Activated T-helper 1 cell treated with anti-CD3 and anti-CD28 coated beads, Interleukin-12 subunit alpha, Interleukin-12 subunit beta, Interleukin-2, Interleukin-4 antibody, amounts not matched to agents 30 ng/mL and 10 ng/mL and 1 ng/mL, durations not matched to agents 14 hours and 24 hours and 36 hours (primary cell): Measurements from ENCODE around the gene OR52L1. TPM values are rescaled to one million over a fixed set of nuclear protein-coding genes. Genes with fewer than 3 reads are reported as not detected.
"Not testable (repeated sequence)": the region's sequence is repeated elsewhere in the genome, so short reads cannot be mapped to it uniquely, and the experiment has no call there.

Source experiments
- DNase-seq: peaks from one replicate; pipeline ENCODE4 v3.0.0; 2021; ENCODE audit warnings: low spot score
- H3K27ac Mint-ChIP-seq: one replicate; pipeline ENCODE4 v1.8.0; 2021; ENCODE audit warnings: mild to moderate bottlenecking, mixed read lengths
- H3K27me3 Mint-ChIP-seq: one replicate; pipeline ENCODE4 v1.8.0; 2022; ENCODE audit warnings: mild to moderate bottlenecking, moderate library complexity, mixed read lengths; ENCODE audit not compliant: insufficient read depth
- H3K36me3 Mint-ChIP-seq: one replicate; pipeline ENCODE4 v1.8.0; 2021; ENCODE audit warnings: low read depth, mixed read lengths
- H3K4me1 Mint-ChIP-seq: one replicate; pipeline ENCODE4 v1.8.0; 2021; ENCODE audit warnings: low read depth, mixed read lengths
- H3K4me3 Mint-ChIP-seq: one replicate; pipeline ENCODE4 v1.8.0; 2021; ENCODE audit warnings: mild to moderate bottlenecking, moderate library complexity, mixed read lengths
- H3K9me3 Mint-ChIP-seq: one replicate; pipeline ENCODE4 v1.8.0; 2021; ENCODE audit warnings: mixed read lengths
- intact Hi-C: fragments of 100-400 bp; cut with micrococcal nuclease; formaldehyde crosslinking; loops from one replicate; pipeline ENCODE4 v1.15.1; 2024
- total RNA-seq: library from RNA; stranded (reverse); gene quantifications from 2 replicates; pipeline ENCODE4 v1.2.3, GENCODE V29; 2022

The OR52L1 gene
- total RNA-seq, 1 donor from 2014 or later = not detected

DNA sequence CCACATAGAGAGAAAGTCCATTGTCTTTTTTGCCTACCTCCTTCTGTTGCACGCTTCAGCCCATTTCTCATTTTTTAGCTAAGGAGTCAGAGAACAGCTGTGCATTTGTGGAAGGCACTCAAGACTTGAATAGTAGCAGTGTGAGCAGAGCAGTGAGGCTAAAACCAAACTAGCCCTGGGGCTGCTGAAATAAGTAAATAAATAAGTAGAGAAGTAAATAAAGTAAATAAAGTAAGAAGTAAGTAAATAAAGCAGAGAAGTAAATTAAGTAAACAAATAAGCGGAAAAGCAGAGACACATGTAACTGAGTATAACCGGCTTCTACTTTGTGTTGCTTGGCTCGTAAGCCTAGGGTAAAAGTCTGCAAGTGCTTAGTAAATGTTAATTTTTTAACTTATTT is 2.4 kb upstream of the OR52L1 start:
- Mint-ChIP-seq H3K4me1 (no peaks in the 10 kb centered on the region), H3K9me3 (no peaks in the 10 kb centered on the region), H3K27me3 (peaks cover 7% of the 10 kb centered on the region), H3K36me3 (no peaks in the 10 kb centered on the region), H3K27ac (no peak overlapping the region), H3K4me3 (no peak overlapping the region)
- DNase-seq = no peak
- intact Hi-C loops = no loop called here

DNA sequence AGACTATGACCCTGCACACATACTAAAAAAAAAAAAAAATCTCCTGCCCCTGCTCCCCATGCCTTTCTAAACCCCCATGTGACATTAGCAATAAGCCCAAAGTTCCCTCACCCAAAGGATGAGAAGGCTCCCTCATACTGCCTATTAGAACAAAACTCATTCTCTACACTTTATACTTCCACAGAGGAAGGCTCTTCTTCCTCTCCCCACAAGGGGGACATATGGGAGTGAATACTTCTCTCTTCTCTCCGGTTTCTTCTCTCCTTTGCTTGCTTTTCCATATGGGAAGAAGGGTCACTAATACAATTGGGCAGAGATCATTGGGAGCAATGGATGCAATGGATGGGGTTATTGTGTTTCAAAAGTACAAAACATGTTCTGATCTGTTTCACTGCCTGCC is 3.3 kb downstream of the OR52L1 start:
- H3K4me1 Mint-ChIP-seq = no peaks in the 10 kb centered on the region

DNA sequence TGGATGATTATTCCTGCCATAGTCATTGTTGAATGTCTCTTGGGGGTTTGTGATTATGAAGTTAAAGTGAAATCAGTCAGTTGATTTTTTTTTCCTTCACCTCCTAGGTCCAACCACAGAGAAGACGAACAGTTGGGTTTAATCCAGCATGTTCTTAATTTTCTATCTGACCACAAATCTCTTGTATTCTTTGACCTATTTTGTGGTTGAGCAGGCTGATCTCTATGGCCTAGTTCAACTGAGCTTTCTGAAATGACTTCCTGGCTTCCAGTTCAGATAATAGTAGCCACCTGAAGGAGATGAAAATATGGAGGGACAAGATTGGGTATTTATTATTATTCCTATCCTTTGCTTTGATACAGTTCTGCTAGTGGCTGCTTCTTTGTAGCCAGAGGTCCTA is 13.3 kb downstream of the OR52L1 start:
- no peaks in the 10 kb centered on the region for H3K27me3 Mint-ChIP-seq
- H3K4me1 Mint-ChIP-seq = no peaks in the 10 kb centered on the region
- H3K9me3 Mint-ChIP-seq = no peaks in the 10 kb centered on the region
- DNase-seq = no peak
- H3K27ac Mint-ChIP-seq = no peak overlapping the region
- intact Hi-C loops = no loop called here
- no peaks in the 10 kb centered on the region for H3K36me3 Mint-ChIP-seq
- no peak overlapping the region for H3K4me3 Mint-ChIP-seq

More for the DNA sequence above, 3.3 kb downstream of the OR52L1 start:
- peaks cover 9% of the 10 kb centered on the region for H3K27me3 Mint-ChIP-seq
- no peaks in the 10 kb centered on the region for H3K9me3 Mint-ChIP-seq
- H3K36me3 Mint-ChIP-seq = no peaks in the 10 kb centered on the region
- H3K4me3 Mint-ChIP-seq = no peak overlapping the region
- intact Hi-C loops = no loop called here
- DNase-seq = no peak
- no peak overlapping the region for H3K27ac Mint-ChIP-seq

DNA sequence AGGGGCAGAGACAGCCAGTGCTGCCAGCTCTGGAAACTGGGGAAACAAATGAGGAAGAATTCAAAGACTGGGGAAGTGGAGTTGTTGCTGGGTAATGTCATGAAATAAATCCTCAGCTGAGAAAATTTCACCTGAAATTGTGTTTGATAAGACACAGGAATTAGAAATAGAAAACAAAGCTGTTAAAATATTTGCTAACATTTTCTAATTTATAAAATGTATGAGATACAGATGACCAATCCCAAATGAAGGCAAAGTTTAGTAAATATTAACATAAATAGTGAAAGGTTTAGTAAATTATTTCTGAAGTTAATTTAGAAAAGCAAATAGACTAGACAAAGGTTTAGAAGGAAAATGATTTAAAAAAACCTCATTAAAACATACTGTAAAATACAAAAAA is 18.4 kb downstream of the OR52L1 start, which contains the start of gene OR56A5:
Gene OR56A5, minus strand, starts transcription at position 101 of the 400 bp plus-strand sequence. Its CDS starts 0 bp downstream, at position 101.
- H3K27ac Mint-ChIP-seq = no peak within 1 kb of the TSS
- no peaks in the 10 kb centered on the region for H3K36me3 Mint-ChIP-seq
- DNase-seq = no peak
- intact Hi-C loops = no loop called here
- H3K9me3 Mint-ChIP-seq = peaks cover 9% of the 10 kb centered on the region
- no peaks in the 10 kb centered on the region for H3K4me1 Mint-ChIP-seq
- H3K4me3 Mint-ChIP-seq = no peak within 1 kb of the TSS
- peaks cover 4% of the 10 kb centered on the region for H3K27me3 Mint-ChIP-seq

DNA sequence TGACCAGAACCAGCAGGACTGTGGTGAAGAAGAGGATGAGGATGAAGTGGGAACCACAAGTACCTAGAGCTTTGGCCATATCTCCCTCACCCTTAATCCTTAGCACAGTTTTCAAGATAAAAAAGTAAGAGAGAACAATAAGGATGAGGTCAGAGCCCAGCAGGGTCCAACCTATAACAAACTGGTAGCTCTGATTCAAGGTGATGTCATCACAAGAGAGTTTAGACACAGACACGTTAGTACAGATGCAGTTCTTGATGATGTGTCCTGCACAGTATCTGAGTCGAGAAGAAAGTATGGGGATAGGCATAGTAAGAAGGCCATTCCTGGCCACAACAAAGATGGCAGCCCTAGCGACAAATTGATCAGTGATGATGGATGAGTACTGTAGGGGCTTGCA is 19.1 kb downstream of the OR52L1 start:
- Mint-ChIP-seq H3K4me3 (no peak overlapping the region), H3K36me3 (no peaks in the 10 kb centered on the region), H3K4me1 (no peaks in the 10 kb centered on the region), H3K9me3 (peaks cover 15% of the 10 kb centered on the region), H3K27me3 (peaks cover 4% of the 10 kb centered on the region), H3K27ac (no peak overlapping the region)
- DNase-seq = no peak
- intact Hi-C loops = no loop called here

DNA sequence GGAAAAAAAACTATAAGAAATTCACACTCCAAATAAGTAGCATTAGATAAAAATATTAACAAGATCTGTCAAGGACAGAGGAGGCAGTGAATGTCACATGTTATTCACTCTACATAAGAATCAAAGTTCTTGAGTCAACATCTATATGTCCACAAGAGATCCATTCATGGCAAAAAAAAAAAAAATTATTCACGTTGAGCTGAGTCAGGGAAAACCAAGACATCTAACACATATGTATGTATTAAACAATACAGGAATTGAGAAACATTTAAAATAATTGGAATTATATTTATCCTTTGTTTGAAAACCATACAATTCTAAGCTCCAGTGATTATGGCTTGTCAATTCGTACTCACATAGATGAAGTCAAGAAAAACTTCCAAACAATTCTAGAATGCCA is 19.8 kb downstream of the OR52L1 start:
- no peaks in the 10 kb centered on the region for H3K36me3 Mint-ChIP-seq
- H3K4me3 Mint-ChIP-seq = no peak overlapping the region
- no peaks in the 10 kb centered on the region for H3K4me1 Mint-ChIP-seq
- DNase-seq = no peak
- peaks cover 4% of the 10 kb centered on the region for H3K27me3 Mint-ChIP-seq
- intact Hi-C loops = no loop called here
- no peak overlapping the region for H3K27ac Mint-ChIP-seq
- peaks cover 16% of the 10 kb centered on the region for H3K9me3 Mint-ChIP-seq

DNA sequence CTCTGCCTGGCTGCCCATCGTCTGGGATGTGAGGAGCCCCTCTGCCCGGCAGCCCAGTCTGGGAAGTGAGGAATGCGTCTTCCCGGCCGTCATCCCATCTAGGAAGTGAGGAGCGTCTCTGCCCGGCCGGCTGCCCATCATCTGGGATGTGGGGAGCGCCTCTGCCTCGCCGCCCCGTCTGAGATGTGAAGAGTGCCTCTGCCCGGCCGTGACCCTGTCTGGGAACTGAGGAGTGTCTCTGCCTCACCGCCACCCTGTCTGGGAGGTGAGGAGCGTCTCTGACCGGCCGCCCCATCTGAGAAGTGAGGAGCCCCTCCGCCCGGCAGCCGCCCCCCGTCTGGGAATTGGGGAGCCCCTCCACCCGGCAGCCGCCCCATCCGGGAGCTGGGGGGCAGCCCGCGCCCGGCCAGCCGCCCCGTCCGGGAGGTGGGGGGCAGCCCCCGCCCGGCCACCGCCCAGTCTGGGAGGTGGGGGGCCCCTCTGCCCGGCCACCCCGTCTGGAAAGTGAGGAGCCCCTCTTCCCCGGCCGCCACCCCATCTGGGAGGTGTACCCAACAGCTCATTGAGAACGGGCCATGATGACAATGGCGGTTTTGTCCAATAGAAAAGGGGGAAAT is 26.0 kb downstream of the OR52L1 start:
- H3K27ac Mint-ChIP-seq, H3K4me3 Mint-ChIP-seq, DNase-seq, intact Hi-C loops, H3K4me1 Mint-ChIP-seq, H3K27me3 Mint-ChIP-seq, H3K36me3 Mint-ChIP-seq: not testable (repeated sequence)
- H3K9me3 Mint-ChIP-seq = peaks cover 16% of the 10 kb centered on the region

DNA sequence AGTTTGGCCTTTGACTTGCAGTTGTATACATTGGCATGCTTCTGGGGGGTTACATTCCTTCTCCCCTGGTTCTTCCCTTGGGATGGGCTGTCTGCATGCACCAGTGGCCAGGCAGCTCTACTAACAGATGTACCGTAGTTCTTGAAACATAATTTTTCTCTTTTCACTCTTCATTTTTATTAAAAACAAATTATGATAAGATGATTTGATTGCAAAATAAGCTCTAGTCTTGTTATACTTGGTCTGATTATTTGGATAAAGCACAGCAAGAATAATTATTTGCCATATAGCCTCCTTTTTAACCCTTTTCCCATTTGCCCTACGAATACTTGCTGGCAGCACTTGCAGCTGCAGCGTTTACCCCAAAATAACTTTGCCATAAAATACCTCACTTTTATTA is 31.2 kb downstream of the OR52L1 start:
- H3K36me3 Mint-ChIP-seq = no peaks in the 10 kb centered on the region
- H3K4me3 Mint-ChIP-seq = no peak overlapping the region
- H3K4me1 Mint-ChIP-seq = no peaks in the 10 kb centered on the region
- H3K27me3 Mint-ChIP-seq = peaks cover 3% of the 10 kb centered on the region
- no peaks in the 10 kb centered on the region for H3K9me3 Mint-ChIP-seq
- no peak for DNase-seq
- intact Hi-C loops = no loop called here
- H3K27ac Mint-ChIP-seq = no peak overlapping the region

DNA sequence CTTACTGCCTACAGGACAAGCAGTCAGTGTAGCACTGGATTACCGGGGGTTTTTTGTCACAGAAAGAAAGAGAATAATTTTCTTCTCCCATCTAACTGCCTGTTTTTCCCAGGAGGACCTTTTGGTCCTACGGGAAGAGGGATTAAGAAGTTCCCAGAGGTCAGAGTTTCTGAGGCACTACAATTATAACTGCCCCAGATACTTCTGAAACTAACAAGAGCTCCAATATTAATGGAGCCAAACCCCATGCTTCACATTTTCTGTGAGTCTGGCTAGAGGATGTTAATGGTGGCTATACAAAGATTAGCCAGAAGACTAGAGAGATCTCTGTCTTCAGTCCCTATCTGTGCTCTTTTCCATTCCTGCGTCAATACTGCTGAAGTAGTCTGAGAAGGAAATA is 44.8 kb downstream of the OR52L1 start, which contains the start of gene OR56A3:
Gene OR56A3, plus strand, starts transcription at position 301 of the 400 bp plus-strand sequence. CDS start 5,096 bp downstream, outside the sequence.
- Mint-ChIP-seq H3K4me3 (no peak within 1 kb of the TSS), H3K27me3 (peaks cover 5% of the 10 kb centered on the region), H3K36me3 (no peaks in the 10 kb centered on the region), H3K4me1 (no peaks in the 10 kb centered on the region), H3K9me3 (no peaks in the 10 kb centered on the region), H3K27ac (no peak within 1 kb of the TSS)
- intact Hi-C loops = no loop called here
- no peak for DNase-seq

DNA sequence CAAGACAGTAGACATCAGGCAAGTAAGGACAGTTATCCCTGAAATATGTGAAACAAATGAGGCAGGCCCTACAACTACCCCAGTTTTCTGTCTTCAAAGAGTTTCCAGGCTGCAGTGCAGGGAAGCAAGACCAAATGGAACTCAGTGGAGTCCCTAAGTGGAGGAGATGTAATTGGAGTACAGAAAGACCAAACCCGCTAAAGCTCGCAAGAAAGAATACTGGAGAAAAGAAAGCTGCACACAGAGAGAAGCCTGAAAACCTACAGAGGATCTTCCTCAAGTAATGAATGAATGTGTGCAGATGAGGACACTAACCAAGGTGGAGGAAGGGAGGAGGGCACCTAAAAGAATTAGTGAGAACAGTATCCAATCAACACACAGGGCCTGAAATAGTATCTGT is 46.0 kb downstream of the OR52L1 start:
- peaks cover 3% of the 10 kb centered on the region for H3K9me3 Mint-ChIP-seq
- H3K4me1 Mint-ChIP-seq = no peaks in the 10 kb centered on the region
- no peak for DNase-seq
- H3K4me3 Mint-ChIP-seq = no peak overlapping the region
- intact Hi-C loops = no loop called here
- H3K27ac Mint-ChIP-seq = no peak overlapping the region
- peaks cover 5% of the 10 kb centered on the region for H3K27me3 Mint-ChIP-seq
- H3K36me3 Mint-ChIP-seq = no peaks in the 10 kb centered on the region

DNA sequence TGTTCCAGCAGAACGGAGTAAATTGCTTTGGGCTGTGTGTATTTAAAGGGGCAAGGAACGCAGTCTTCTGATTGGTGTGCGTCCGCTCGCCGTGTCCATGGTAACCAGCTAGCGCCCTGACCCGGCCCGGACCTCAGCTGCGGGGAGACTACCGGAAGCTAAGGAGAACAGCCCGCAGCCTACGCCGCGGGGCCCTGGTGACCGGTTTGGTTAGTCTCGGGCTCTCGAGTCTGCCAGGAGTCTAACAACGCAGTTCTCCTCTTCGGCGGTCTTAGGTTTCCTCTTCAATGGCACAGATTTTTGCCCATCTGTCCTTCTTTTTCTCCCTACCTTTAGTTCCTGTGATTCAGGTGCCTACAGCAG is 48.2 kb downstream of the OR52L1 start:
- no peak overlapping the region for H3K27ac Mint-ChIP-seq
- peaks cover 2% of the 10 kb centered on the region for H3K27me3 Mint-ChIP-seq
- no peaks in the 10 kb centered on the region for H3K36me3 Mint-ChIP-seq
- no peaks in the 10 kb centered on the region for H3K4me1 Mint-ChIP-seq
- no peak overlapping the region for H3K4me3 Mint-ChIP-seq
- H3K9me3 Mint-ChIP-seq = peaks cover 7% of the 10 kb centered on the region
- no peak for DNase-seq
- intact Hi-C loops = no loop called here

DNA sequence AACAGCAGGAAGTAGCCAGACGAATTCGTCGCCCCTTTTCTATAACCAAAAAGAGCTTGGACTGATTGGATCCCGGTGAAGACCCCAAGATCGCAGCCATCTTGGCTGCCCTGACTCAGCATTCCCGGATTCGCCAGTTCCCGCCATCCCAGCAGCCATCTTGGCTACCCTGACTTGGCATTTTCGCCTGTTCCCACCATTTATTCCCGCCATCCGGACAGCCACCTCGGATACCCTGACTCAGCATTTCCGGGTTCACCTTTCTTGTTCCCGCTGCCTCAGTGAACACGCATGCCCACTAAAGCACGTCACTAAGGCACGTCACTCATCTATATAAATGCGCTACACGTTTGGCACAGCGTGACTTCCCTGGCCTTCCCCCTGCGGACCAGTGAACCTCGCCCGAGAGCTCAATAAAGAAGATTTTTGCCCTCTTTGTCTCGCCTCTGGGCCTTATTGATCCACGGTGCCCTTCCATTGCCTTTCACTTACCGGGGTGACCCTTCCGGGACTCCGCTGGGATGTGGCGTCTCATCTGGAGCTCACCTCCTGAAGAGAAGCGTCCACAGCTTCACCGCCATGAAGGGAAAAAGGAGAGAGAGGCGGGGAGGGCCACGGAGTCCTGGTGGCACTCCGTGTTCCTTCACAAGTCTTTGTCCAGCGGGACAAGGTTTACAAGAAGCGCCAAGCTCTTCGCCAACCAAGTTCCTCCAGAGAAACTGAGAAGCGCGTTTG is 48.8 kb downstream of the OR52L1 start:
- no peak overlapping the region for H3K4me3 Mint-ChIP-seq
- no peak for DNase-seq
- intact Hi-C loops = no loop called here
- no peaks in the 10 kb centered on the region for H3K4me1 Mint-ChIP-seq
- H3K27me3 Mint-ChIP-seq = no peaks in the 10 kb centered on the region
- peaks cover 7% of the 10 kb centered on the region for H3K9me3 Mint-ChIP-seq
- H3K36me3 Mint-ChIP-seq = no peaks in the 10 kb centered on the region
- H3K27ac Mint-ChIP-seq = no peak overlapping the region
